Activated CD4-positive, alpha-beta T cell treated with anti-CD3 and anti-CD28 coated beads, Interleukin-2, amount 50 U/mL, for 16 hours (primary cell): ENCODE data around the gene USP40.

Source experiments
- DNase-seq: peaks from one replicate; pipeline ENCODE4 v3.0.0-alpha.2; 2020

Gene USP40

DNA sequence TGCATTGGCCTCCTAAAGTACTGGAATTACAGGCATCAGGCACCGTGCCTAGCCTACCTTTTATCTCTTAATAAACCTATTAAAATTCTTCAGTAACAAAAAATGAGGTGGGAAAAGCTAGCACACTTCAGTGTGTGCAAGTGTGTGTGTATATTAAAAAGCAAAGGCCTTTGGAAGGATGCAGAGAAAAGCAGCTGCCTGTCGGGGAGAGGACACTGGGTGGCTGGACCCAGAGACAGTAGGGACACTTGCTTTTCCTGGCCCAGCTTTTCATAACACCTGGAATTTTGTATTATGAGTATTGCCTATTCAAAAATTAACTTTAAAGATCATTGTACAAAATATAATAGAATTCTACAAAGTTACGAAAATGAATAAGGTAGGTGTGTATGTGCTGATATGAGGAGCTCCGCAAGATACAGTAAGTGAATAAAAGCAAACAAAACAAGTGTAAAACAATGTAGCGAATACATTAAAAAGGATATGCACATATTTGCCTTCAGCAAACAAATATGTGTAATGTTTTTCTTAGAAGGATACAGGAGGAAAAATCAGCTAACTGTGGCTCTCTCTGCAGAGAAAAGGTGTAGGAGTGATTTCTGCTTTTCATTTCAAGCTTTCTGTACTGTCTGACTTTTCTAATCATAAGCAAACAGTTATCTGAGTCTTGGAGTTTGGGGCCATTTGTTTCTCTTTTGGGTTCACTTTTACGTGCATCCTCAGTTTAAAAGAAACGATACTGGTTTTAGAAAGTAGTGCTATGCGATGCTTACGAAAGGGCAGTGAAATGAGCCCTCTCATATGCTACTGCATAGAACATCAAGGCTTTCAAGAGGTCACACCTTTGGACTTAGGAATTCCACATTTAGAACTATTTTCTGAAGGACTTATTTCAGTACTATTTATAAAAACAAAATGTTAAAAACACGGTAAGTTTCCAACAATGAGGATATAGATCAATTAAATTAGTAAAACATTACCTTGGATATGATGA lies 70.8 kb downstream of the USP40 start:
- no peak for DNase-seq

DNA sequence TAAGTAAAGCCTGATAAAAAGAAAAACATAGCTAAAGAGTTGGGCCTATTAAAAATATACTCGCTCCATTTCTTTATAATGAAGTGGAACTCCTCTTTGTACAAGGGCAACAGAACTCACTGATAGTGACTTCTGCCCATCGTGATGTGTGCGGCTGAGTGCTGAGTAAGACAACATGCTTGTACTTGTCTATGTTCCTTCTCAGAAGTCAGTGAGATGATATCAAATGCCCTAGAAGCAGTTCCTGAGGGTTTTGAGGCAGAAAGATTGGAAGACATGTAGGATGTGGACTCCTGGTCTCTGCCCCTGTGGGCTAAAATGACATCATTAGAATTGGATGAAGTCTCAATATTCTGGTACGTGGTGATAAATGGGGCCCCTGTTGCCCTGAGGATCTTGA lies 73.8 kb downstream of the USP40 start:
- DNase-seq: no peak

DNA sequence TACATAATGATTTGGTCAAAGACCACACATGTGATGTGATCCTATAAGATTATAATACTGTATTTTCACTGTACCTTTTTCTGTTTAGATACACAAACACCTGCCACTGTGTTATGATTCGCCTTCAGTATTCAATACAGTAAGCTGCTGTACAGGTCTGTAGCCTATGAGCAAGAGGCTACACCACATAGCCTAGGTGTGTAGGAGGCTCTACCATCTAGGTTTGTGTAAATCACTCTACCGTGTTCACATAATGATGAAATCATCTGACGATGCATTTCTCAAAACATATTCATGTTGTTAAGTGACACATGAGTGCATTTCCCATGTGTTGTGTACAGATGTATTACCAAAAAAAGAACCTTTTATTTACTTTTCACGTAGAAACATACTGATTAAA lies 74.5 kb downstream of the USP40 start:
- no peak for DNase-seq

DNA sequence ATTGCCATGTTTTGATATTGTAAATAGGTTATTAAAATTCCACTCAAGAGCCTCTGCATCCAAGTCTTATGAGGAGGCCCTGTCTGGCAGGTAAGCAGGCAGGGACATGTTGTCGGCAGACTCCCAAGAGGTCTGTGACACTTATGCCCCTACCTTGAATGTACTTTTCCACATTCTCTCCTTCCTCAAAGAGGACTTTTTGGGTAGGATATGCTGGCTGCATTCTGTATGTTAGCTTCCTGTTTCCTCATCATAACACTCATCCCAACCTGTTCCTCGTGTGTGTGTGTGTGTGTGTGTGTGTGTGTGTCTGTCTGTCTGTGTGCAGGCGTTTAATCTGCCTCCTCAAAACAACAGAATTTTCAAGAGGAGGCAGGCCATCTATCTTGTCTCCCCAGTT lies 75.3 kb downstream of the USP40 start:
- no peak for DNase-seq

DNA sequence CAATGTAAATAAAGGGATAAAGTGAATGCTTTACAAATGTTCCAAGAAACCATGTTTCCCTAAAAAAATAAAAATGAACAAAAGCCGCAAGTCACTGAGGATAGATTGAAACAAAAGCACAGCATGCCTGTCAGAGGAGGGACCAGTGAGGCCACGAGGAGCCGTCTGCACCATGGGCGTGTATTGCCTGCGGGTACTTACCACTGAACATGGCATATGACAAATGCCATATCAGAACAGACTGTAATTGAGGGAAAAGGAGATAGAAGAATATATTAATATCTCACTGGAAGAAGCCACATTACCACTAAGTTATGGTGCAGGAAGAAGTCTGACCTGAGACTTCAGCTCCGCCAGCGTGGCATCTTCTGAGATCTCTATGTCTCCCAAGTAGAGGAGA lies 75.8 kb downstream of the USP40 start:
- DNase-seq: no peak

DNA sequence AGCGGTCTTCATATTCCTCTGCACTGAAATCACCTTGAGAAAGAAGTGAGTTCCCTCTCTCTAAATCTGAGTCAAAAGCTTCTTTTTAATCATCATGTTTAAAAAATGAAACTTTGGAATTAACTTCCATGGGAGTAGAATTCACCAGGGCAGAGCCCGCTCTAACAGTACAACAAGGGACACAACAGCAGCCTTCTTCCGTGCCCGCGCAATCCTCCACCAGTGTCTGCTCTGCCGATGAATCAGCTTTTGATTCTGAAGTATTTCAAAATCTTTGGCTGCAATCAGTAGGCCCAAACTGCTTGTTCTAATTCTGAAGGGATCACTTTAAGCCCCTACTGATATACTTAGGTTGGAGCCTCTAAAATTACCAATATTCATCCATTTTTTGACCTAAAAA lies 76.9 kb downstream of the USP40 start:
- DNase-seq: no peak

DNA sequence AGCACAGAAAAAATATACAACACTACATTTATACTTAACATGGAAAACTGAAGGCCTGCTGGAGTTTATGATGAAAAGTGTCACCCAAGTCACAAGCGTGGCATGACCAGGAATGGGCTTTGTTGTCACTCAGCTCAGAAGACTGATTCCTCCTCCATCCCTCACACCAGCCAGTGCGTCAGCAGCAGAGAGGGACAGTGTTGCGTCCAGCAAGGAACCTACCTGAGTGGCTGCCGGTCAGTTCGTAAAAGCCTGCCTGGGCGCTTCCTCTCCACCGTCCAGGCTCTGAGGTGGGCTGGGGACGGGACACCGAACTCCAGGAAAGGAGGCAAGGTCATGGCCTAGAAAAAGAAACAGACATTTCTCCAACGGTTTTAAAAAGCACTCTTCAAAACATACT lies 77.4 kb downstream of the USP40 start:
- no peak for DNase-seq

DNA sequence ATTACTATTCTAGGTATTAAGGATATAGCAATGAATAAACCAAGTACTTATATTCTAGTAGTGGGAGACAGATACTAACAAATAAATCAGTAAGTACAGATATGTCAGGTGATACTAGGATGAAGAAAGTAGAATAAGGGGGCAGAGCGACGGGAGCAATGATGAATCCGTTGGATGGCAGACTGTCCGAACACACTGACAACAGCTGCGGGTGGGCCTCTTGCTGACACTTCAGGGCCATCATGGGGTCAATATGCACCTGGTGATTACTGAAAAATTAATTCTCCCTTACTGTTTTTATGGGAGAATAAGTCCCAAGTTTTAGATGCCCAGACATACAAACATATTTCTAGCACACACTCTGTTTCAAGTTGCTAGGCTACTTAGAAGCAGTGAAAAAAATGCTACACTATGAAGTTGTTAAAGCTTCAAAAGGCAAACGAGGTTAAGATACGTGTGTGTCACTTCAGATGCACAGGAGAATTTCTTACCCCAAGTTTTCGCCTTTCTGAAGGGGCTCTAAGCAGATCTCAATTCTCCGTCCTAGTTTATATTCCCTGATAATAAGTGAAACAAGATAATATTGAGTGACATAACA lies 78.7 kb downstream of the USP40 start:
- no peak for DNase-seq

DNA sequence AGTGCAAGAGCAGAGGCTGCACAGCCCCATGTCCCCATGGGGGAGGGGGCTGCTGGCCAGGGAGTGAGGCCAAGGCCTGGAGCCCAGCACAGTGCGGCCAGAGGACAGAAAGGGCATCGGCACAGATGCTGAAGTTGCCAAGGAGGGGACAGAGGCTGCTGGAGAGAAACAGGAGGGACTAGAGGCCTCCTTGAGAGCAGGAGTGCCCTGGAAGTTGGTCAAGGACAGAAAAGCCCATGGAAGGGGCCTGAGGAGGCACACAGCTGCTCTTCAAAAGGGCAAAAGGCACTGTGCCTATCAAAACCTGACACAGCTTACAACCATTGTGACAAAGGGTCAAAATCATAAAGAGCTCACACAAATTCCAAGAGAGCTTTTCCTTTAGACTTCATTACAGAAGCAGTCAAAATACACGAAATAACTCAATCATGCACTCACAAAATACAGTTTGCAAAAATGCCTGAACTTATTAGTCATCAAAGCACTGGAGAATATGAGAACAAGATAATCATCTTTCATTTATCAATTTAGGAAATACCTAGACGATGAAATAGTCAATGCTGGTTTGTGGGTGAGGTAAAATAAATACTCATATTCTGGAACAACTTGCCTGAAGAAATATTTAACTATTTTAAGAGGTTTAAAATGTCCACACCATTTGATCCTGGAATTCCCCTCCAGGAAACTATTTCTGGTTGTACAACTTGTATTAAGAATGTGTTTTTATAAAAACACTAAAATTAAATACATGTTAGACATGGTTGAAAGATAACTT lies 79.6 kb downstream of the USP40 start:
- DNase-seq: no peak

DNA sequence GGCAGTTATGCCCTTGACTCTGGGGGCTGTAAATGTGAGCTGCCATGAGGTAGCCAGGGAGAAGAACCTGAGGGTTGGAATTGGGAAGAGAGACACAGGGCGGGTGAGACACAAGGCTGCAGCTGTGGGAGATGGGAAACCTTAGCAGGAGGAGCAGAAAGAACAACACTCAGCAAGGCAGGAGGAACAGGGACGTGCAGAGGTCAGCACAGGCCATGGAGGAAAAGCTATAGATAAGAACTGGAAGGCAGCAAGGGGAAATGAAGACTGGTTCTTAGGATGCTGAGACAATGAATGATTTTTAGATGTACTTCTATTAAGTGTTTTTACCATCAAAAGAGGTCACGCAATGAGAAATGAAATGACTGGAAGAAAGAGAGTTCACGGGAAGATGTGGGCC lies 80.2 kb downstream of the USP40 start:
- no peak for DNase-seq

DNA sequence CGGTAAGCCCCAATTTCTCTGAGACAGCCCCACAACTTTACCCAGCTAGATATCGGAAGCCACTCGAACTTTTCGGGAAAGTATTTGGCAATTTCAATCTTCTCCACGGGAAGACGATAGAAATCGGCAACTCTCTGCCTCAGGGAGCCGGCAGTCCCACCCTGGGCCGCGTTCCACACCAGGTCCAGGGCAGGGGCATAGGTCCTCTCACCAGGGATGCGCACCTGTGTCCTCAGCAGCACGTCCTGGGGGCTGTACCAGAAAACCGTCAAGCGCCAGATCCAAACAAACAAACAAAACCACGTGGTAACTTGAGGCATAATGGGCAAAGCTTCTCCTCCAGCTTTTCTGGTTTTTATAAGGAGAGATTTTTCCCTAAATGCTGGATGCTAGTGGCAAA lies 80.9 kb downstream of the USP40 start:
- DNase-seq: no peak

DNA sequence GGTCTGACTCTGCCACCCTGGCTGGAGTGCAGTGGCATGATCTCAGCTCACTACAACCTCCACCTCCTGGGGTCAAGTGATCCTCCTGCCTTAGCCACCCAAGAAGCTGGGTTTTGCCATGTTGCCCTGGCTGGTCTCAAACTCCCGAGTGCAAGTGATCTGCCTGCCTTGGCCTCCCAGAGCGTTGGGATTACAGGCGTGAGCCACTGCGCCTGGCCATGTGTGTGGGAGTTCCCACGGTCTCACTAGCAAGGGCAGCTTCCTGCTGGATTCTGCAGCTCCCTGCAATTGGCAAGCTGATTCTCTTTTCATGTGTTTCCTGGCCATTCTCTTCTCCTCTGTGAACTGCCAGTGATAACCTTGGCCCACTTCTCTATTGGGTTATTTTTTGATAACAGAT lies 84.0 kb downstream of the USP40 start:
- DNase-seq: no peak

DNA sequence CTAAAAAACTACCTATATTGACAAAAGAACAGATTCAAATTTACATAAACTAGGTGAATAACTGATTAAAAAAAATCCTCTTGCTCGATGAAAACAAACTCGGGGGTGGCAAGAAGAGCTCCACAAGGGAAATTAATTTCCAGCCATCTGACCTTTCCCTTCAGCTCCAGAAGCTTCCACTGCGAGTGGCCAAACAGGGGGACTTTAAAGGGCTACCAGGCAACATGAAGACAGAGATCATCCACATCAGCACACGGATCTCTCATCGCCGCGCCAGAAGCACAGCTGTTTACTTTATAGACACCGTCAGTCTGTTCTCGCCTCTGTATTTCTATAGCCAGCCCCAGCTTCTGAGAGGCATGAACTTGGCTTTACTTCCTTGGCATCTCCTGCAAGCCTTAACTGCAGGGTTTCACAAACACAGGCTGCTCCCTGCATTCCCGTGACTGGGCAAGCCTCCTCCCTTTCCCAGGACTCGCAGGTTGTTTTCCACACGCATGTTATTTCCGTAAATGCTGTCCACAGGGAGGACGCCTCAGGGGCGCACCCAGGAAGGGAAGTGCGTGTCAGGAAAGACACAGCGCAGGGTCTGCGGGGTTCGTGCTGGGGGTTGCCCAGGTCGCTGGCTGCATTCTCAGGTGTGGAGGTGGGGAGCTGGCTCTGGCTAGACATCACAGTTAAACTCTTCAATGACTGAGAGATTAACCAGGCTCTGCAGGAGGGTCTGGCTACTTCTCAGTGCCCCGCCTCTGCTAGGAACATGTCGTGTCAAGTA lies 85.0 kb downstream of the USP40 start:
- DNase-seq: no peak

DNA sequence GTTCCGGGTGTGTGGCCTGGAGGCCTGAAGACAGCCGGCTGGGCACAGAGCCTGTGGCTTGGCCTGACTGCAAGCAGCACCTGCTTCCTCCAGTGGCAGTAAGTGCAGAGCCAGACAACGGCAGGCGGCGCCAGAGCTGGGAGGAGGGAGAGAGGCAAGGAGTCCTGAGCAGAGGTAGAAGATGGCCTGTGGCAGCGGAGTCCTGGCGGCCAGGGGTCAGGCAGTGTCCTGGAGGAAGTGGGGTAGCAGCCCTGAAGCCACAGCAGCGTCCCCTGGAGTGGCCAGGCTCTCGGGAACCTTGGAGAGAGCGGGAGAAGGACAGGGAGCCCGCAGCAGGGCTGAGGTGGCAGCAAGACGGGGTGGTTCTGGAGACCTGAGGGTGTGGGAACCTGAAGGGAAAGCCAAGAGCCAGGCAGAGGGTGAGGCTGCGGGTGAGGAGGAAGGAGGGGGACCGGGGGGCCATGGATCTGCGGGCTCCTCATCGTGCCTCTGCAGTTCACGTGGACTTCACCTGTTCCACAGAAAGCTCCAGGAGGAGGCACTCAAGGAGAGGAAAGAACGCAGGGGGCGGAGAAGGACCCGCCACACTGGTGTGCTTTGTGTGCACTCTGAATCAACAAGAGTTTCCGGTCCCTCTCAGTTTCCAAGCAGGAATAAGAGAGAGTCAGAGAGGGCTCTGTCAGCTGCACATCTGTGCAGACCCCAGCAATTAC lies 85.9 kb downstream of the USP40 start:
- no peak for DNase-seq

DNA sequence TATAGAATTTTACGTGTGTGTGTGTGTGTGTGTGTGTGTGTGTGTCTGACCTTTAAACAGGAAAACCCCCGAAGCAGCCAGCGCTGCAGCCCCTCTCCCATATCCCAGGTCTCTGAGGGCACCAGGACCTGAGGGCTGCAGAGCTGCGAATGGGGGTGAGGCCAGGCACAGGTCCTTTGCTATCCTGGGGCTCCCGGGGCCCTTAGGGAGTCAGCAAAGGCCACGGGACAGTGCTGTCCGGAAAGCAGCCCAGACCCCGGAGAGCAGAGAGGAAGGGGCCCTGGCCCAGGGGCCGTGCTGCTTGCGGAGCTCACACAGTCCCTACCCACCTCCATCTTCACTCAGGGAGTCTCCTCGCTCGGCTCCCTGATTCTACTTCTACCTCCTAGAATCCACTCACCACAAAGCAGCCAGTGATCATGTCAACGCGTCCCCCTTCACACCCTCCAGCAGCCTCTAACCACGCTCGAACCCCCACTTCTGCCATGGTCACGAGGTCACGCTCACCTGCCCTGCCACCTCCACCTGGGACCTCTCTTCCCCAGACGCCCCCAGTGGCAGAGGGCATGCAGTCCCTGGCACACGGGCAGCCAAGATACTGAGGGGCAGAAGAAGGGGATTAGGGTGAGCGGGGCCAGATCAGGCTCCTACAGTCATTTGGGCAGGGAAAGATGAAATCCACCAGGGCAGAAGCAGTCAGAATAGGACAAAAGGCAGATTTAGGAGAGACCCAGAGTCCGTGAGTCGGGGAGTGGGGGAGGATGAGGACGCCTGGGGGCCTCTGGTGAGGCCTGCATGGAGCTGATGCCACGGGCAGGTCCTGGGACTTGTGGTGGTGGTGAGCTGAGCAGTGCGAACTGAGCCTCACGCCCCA lies 86.7 kb downstream of the USP40 start:
- no peak for DNase-seq

DNA sequence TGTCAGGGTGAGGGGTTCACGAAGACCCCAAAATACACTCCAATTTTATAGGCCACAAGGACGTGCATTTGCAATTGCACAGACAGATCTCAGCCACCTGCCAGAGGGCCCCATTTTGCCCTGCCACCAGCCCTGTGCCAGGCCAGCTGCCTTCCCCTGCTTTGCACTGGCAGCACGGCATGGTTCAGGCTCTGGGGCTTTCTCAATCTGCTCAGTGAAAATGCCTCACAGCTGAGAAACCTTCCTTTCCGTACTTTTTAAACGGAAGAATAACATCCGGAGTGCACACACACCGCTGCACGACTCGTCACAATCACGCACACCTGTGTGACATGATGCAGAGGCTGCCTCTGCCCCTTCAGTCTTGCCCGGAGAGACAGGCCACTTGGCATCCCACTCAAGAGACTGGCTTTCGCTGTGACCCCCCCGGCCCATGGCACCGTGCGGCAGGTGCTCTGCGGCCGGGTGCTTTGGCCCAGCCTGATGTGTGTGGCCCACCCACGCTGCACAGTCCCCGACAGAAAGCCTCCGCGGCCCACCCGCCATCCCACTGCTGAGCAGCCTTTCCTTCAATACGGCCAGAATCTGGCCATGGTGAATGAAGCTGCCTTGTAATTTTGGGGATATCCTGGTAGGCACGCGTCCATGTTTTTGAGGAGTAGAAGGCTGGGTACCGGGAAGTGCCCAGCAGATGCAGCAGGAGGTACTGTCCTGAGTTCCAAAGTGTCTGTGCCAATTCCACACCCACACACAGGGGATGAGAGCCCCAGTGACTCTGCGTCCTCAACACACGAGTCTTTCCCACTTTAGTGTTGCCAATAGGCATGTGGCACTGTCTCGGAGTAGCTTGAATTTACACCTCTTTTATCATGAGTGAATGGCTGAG lies 88.8 kb downstream of the USP40 start:
- DNase-seq: no peak

DNA sequence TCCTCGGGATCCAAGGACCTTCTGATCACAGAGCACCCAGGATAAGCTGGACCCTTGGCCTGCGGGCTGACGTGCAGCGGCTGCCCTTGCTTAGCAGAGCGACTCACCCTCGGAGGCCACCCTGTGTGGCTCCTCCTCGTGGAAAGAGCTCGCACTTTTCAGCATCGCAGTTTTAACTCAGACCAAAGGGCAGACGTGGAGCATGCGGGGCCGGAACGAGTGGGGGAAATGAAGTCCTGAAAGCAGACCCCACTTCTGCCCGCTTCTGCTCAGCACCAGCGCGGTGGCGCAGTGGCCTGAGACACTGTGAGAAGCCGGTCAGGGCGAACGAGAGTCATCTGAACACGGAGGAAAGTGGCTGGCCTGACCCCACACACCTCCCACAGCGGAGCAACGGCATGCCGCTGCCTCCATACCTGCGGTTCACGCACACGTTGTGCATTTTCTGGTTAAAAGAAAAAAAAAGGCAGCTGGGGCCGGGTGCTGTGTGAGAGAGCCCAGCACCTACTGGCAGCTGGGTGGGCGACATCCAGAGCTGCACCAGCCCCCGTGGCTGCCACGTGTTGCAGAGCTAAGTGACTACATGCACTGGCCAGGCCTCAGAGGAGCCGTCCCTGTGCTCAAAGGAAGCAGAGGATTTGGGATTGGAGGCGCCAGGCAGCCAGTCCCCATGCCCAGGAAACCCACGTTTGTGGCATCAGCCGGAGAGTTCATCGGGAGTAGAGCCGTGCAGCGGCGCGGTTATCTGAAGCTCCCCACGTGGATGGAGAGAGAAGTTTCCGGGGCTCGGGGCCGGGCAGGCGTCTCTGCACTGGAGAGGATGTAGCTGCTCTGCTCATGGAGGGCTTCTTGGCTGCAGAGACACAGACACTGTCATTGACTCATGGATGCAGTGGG lies 89.7 kb downstream of the USP40 start:
- DNase-seq: no peak

DNA sequence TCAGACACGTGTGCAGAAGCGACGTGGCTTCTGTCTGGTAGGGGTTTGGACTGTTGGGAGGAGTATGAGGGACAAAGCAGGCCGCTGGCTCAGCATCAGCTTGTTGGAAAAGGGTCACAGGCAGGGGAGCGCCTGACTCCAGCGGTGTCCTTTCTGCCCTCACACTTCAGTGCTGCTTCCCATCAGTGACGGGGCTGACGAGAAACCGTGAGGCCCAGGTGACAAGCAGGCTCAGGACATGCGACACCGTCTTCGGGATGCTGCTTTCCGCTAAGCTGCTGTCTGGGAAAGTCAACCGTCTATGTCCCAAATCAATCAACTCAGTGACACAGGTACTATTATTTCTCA lies 90.5 kb downstream of the USP40 start:
- DNase-seq: no peak
